Astrocyte (in vitro differentiated cells and primary cell): ENCODE results near the gene MINDY3. TPM values are rescaled to one million over a fixed set of nuclear protein-coding genes. Genes with fewer than 3 reads are reported as not detected.

Experiments
- DNase-seq: peaks from one replicate; pipeline ENCODE4 v3.0.0-alpha.2; 2010; ENCODE audit warnings: low read depth
- FAIRE-seq: peaks from 2 replicates; lab custom pipeline; 2011; peaks lifted over from hg19 to GRCh38; lab: Jason Lieb, UNC
- H2AFZ ChIP-seq: 2 replicates; pipeline ENCODE4 v1.6.0; 2012; ENCODE audit warnings: low read depth, low read length, inconsistent platforms
- H3K27ac ChIP-seq: 2 replicates; pipeline ENCODE4 v1.5.1; 2011; ENCODE audit warnings: low read depth, low read length, inconsistent platforms
- H3K27me3 ChIP-seq: 2 replicates; pipeline ENCODE4 v1.6.0; 2011; ENCODE audit warnings: low read length, inconsistent platforms; ENCODE audit not compliant: insufficient read depth
- H3K36me3 ChIP-seq: 2 replicates; pipeline ENCODE4 v1.5.1; 2011; ENCODE audit warnings: low read length, inconsistent platforms; ENCODE audit not compliant: insufficient read depth
- H3K4me1 ChIP-seq: 2 replicates; pipeline ENCODE4 v1.5.1; 2011; ENCODE audit warnings: low read length, inconsistent platforms; ENCODE audit not compliant: insufficient read depth
- H3K4me2 ChIP-seq: 2 replicates; pipeline ENCODE4 v1.6.0; 2012; ENCODE audit warnings: low read length, inconsistent platforms
- H3K4me3 ChIP-seq: 2 replicates; pipeline ENCODE4 v1.5.1; 2011; ENCODE audit warnings: low read depth, mild to moderate bottlenecking, low read length, inconsistent platforms; ENCODE audit not compliant: insufficient read depth
- H3K79me2 ChIP-seq: 2 replicates; pipeline ENCODE4 v1.6.0; 2012; ENCODE audit warnings: mild to moderate bottlenecking, low read length, inconsistent platforms; ENCODE audit not compliant: insufficient read depth
- H3K9ac ChIP-seq: 2 replicates; pipeline ENCODE4 v1.6.0; 2012; ENCODE audit warnings: mild to moderate bottlenecking, low read length, inconsistent platforms
- H3K9me3 ChIP-seq: 2 replicates; pipeline ENCODE4 v1.5.1; 2012; ENCODE audit warnings: low read depth, mild to moderate bottlenecking, low read length, inconsistent platforms; ENCODE audit not compliant: insufficient read depth
- H4K20me1 ChIP-seq: 2 replicates; pipeline ENCODE4 v1.6.0; 2012; ENCODE audit warnings: low read length, inconsistent platforms; ENCODE audit not compliant: insufficient read depth
- H3K27ac Mint-ChIP-seq: one replicate; pipeline ENCODE4 v1.8.0; 2021; ENCODE audit warnings: mild to moderate bottlenecking, mixed read lengths; ENCODE audit not compliant: unreplicated experiment
- H3K27me3 Mint-ChIP-seq: one replicate; pipeline ENCODE4 v1.8.0; 2021; ENCODE audit warnings: low read depth, mixed read lengths; ENCODE audit not compliant: unreplicated experiment
- H3K36me3 Mint-ChIP-seq: one replicate; pipeline ENCODE4 v1.8.0; 2021; ENCODE audit warnings: low read depth, mixed read lengths; ENCODE audit not compliant: unreplicated experiment
- H3K4me1 Mint-ChIP-seq: one replicate; pipeline ENCODE4 v1.8.0; 2021; ENCODE audit warnings: low read depth, mixed read lengths; ENCODE audit not compliant: unreplicated experiment
- H3K4me3 Mint-ChIP-seq: one replicate; pipeline ENCODE4 v1.8.0; 2021; ENCODE audit warnings: mild to moderate bottlenecking, moderate library complexity, mixed read lengths; ENCODE audit not compliant: unreplicated experiment
- H3K9me3 Mint-ChIP-seq: one replicate; pipeline ENCODE4 v1.8.0; 2021; ENCODE audit warnings: mild to moderate bottlenecking, mixed read lengths; ENCODE audit not compliant: unreplicated experiment
- EZH2 ChIP-seq: IDR thresholded peaks from 2 replicates; pipeline ENCODE4 v1.6.1; 2012; ENCODE audit warnings: mild to moderate bottlenecking, low read length, inconsistent platforms; ENCODE audit not compliant: insufficient read depth
- total RNA-seq: library from RNA; stranded (reverse); gene quantifications from 2 replicates; pipeline ENCODE4 v1.2.1, GENCODE V29; 2021
- TF ChIP-seq, protein P1 (sequence below): IDR thresholded peaks from 2 replicates; pipeline ENCODE4 v1.5.1; 2011; ENCODE audit warnings: low read depth, mild to moderate bottlenecking, inconsistent platforms, low read length, moderate library complexity; ENCODE audit not compliant: insufficient read depth

MINDY3 gene
- total RNA-seq, 1 donor from 2014 or later: 28.4 TPM

DNA sequence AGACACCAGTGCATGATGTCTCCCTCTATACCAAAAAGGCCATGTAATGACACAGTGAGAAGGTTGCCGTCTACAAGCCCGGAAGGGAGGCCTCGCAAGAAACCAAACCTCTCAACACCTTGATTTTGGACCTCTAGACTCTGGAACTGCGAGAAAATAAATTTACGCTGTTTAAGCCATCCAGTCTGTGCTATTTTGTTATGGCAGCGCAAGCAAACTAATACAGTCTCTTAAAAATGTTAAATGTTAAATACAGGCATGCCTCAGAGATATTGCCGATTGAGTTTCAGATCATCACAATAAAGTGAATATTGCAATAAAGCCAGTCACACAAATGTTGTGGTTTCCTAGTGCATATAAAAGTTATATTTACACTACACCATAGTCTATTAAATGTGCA lies 5.0 kb upstream of the MINDY3 start:
- H3K36me3 ChIP-seq: no peaks in the 10 kb centered on the region
- TF ChIP-seq, protein P1, sequence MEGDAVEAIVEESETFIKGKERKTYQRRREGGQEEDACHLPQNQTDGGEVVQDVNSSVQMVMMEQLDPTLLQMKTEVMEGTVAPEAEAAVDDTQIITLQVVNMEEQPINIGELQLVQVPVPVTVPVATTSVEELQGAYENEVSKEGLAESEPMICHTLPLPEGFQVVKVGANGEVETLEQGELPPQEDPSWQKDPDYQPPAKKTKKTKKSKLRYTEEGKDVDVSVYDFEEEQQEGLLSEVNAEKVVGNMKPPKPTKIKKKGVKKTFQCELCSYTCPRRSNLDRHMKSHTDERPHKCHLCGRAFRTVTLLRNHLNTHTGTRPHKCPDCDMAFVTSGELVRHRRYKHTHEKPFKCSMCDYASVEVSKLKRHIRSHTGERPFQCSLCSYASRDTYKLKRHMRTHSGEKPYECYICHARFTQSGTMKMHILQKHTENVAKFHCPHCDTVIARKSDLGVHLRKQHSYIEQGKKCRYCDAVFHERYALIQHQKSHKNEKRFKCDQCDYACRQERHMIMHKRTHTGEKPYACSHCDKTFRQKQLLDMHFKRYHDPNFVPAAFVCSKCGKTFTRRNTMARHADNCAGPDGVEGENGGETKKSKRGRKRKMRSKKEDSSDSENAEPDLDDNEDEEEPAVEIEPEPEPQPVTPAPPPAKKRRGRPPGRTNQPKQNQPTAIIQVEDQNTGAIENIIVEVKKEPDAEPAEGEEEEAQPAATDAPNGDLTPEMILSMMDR: no peak
- TF ChIP-seq EZH2: no peak
- H3K79me2 ChIP-seq: peaks cover under 1% of the 10 kb centered on the region
- Mint-ChIP-seq H3K4me3 (no peak overlapping the region), H3K36me3 (no peaks in the 10 kb centered on the region), H3K4me1 (no peaks in the 10 kb centered on the region), H3K27ac (no peak overlapping the region), H3K27me3 (peaks cover 43% of the 10 kb centered on the region), H3K9me3 (no peaks in the 10 kb centered on the region)
- no peak overlapping the region for H3K27ac ChIP-seq
- no peaks in the 10 kb centered on the region for H4K20me1 ChIP-seq
- FAIRE-seq: no peak
- no peaks in the 10 kb centered on the region for H3K9me3 ChIP-seq
- no peak overlapping the region for H3K4me2 ChIP-seq
- DNase-seq: no peak
- peaks cover 25% of the 10 kb centered on the region for H3K27me3 ChIP-seq
- peaks cover 4% of the 10 kb centered on the region for H3K4me1 ChIP-seq
- H2AFZ ChIP-seq: no peak overlapping the region
- H3K4me3 ChIP-seq: no peak overlapping the region
- H3K9ac ChIP-seq: no peak overlapping the region

DNA sequence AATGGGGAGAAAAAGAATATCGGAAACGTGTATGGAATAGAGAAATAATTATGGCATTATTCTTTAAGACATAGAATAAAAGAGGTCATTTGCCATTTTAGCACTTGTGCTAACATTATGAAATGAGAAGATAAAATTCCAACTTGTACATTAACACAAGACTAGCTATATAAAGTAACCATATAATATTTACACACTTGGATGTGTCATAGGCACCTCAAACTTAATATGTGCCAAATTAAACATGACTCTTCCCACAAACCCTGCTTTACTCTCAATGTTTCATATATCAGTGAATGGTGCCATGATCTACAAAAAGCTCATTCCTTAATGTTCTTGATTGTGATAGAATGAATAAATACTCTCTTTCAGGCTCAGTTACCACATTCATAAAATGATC lies 4.1 kb upstream of the MINDY3 start:
- DNase-seq (no peak), FAIRE-seq (no peak)
- Histone ChIP-seq H2AFZ (no peak overlapping the region), H3K9me3 (no peaks in the 10 kb centered on the region), H3K4me3 (no peak overlapping the region), H4K20me1 (no peaks in the 10 kb centered on the region), H3K9ac (no peak overlapping the region), H3K27me3 (peaks cover 25% of the 10 kb centered on the region), H3K79me2 (peaks cover 9% of the 10 kb centered on the region), H3K27ac (no peak overlapping the region), H3K4me1 (peaks cover 4% of the 10 kb centered on the region), H3K4me2 (no peak overlapping the region), H3K36me3 (no peaks in the 10 kb centered on the region)
- no peak for TF ChIP-seq EZH2
- TF ChIP-seq, protein P1: no peak
- Mint-ChIP-seq H3K9me3 (no peaks in the 10 kb centered on the region), H3K36me3 (no peaks in the 10 kb centered on the region), H3K4me3 (no peak overlapping the region), H3K4me1 (no peaks in the 10 kb centered on the region), H3K27ac (no peak overlapping the region), H3K27me3 (peaks cover 43% of the 10 kb centered on the region)

DNA sequence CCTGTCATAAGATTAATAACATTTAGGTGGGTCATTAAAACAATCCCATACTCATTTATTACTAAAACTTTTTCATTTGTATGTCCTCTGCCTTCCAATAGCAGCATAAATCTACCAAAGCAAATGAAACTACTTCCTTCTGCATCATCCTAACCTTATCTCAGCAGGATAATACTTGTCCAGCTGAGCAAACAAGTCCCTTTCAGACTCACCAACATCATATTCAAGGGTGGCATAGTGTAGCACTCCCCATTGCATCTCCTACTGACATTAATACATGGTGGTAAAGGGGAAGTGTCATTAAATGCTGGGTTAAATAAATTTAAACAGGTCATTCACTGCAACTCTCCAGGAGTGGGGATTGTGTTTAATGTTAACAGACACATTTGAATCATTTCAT lies 3.4 kb upstream of the MINDY3 start:
- Mint-ChIP-seq H3K36me3 (no peaks in the 10 kb centered on the region), H3K4me1 (peaks cover under 1% of the 10 kb centered on the region), H3K27ac (no peak overlapping the region), H3K27me3 (peaks cover 43% of the 10 kb centered on the region), H3K4me3 (no peak overlapping the region), H3K9me3 (no peaks in the 10 kb centered on the region)
- H3K9ac ChIP-seq: no peak overlapping the region
- no peak for DNase-seq
- peaks cover 22% of the 10 kb centered on the region for H3K27me3 ChIP-seq
- no peak overlapping the region for H3K27ac ChIP-seq
- peaks cover 16% of the 10 kb centered on the region for H3K79me2 ChIP-seq
- no peak for FAIRE-seq
- TF ChIP-seq EZH2: no peak
- TF ChIP-seq, protein P1: no peak
- H4K20me1 ChIP-seq: peaks cover 3% of the 10 kb centered on the region
- H3K4me3 ChIP-seq: no peak overlapping the region
- no peak overlapping the region for H3K4me2 ChIP-seq
- H3K9me3 ChIP-seq: no peaks in the 10 kb centered on the region
- no peak overlapping the region for H2AFZ ChIP-seq
- no peaks in the 10 kb centered on the region for H3K36me3 ChIP-seq
- H3K4me1 ChIP-seq: peaks cover 4% of the 10 kb centered on the region
